Lower leg skin (tissue), 3 donors: ENCODE results near the gene OR2Y1.

Experiments
- POLR2A ChIP-seq, 2 donors: fragments of 450-650 bp; IDR thresholded peaks; one replicate each; pipeline ENCODE4 v1.6.1; 2016 to 2017; ENCODE audit warnings: antibody characterized with exemption in 2 of 2, mild to moderate bottlenecking in 1 of 2, moderate library complexity in 1 of 2
- TF ChIP-seq, protein P1 (sequence below), 3 donors: fragments of 450-650 bp; IDR thresholded peaks; one replicate each; pipeline ENCODE4 v1.5.1; 2016; ENCODE audit warnings: antibody characterized with exemption in 3 of 3, mild to moderate bottlenecking in 3 of 3, moderate library complexity in 2 of 3

DNA sequence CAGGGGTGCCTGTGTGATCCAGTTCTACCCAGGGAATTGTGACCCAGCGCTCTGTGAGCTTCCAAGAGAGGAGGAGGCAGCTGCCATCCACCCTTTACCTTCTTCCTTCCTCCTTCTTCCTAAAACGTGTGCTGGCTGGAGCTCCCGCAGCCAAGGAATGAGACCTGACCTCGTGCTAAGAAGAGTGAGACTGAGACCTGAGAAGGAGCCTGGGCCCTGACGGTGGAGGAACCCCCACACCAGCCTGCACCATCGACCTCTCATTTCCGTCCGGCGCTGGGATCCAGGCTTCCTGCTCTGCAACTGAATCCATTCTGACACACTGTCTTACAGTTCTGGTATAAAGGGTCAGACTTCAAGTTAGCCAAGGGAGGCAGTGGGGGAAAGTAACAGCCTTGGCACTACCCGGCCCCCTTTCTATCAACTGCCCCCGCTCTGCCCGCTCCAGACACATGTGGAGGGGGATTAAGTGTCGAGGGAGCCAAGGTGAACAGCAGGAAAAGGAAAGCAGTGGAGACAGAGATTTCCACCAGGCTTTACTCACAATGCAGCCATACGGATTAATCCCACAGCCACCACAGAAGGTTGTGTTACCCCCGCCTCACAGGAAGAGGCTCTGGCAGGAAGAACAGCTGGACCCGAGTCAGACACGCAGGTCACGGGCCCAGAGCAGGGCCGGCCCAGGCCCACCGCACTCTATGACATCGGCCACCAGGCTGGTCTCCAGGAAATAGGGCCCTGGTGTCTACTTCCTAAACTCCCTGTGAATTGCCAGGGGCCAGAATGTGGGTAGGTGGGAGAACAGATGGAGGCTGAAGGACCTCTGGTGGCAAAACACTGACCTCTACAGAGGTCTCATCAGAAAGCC, 46.9 kb upstream of the OR2Y1 start:
- TF ChIP-seq, protein P1, sequence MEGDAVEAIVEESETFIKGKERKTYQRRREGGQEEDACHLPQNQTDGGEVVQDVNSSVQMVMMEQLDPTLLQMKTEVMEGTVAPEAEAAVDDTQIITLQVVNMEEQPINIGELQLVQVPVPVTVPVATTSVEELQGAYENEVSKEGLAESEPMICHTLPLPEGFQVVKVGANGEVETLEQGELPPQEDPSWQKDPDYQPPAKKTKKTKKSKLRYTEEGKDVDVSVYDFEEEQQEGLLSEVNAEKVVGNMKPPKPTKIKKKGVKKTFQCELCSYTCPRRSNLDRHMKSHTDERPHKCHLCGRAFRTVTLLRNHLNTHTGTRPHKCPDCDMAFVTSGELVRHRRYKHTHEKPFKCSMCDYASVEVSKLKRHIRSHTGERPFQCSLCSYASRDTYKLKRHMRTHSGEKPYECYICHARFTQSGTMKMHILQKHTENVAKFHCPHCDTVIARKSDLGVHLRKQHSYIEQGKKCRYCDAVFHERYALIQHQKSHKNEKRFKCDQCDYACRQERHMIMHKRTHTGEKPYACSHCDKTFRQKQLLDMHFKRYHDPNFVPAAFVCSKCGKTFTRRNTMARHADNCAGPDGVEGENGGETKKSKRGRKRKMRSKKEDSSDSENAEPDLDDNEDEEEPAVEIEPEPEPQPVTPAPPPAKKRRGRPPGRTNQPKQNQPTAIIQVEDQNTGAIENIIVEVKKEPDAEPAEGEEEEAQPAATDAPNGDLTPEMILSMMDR (IDR thresholded peaks at IDR 0.05), result no peak
- no peak for TF ChIP-seq POLR2A (IDR thresholded peaks at IDR 0.05)
